ENCODE measurements around the gene ADAM17.

The ADAM17 gene

GRCh38 chr2:9474361-9475057 lies 81.1 kb downstream of the ADAM17 start, which contains the start of gene IAH1:
Gene IAH1 (plus strand): TSS chr2:9474551. CDS start chr2:9474567, 16 bp downstream.
- no peak for DNase-seq (ENCODE audit: low read depth, low spot score)
- H3K27ac ChIP-seq: peak within 1 kb of the TSS; percentile 80

- H3K27ac ChIP-seq: peak overlapping the region; percentile 80
- no peak for DNase-seq (ENCODE audit: low read depth, low spot score)
These were observed 81.7 kb downstream of the ADAM17 start for GRCh38 chr2:9473985-9474360.

- DNase-seq (ENCODE audit: low read depth, low spot score): no peak
- peak overlapping the region; percentile 80 for H3K27ac ChIP-seq
These were observed 82.2 kb downstream of the ADAM17 start for GRCh38 chr2:9473308-9473984.

GRCh38 chr2:9472511-9472910 lies 83.1 kb downstream of the ADAM17 start:
- DNase-seq (ENCODE audit: low read depth, low spot score): no peak
- H3K27ac ChIP-seq: no peak overlapping the region

GRCh38 chr2:9471206-9471605 lies 84.4 kb downstream of the ADAM17 start:
- DNase-seq (ENCODE audit: low read depth, low spot score): no peak
- H3K27ac ChIP-seq: no peak overlapping the region

GRCh38 chr2:9467687-9468086 lies 87.9 kb downstream of the ADAM17 start:
- DNase-seq (ENCODE audit: low read depth, low spot score): no peak
- H3K27ac ChIP-seq: no peak overlapping the region

- H3K27ac ChIP-seq: no peak overlapping the region
- no peak for DNase-seq (ENCODE audit: low read depth, low spot score)
These were observed 89.4 kb downstream of the ADAM17 start for GRCh38 chr2:9466147-9466683.

GRCh38 chr2:9465170-9465569 lies 90.5 kb downstream of the ADAM17 start:
- no peak overlapping the region for H3K27ac ChIP-seq
- DNase-seq (ENCODE audit: low read depth, low spot score): no peak

- no peak for DNase-seq (ENCODE audit: low read depth, low spot score)
- H3K27ac ChIP-seq: no peak overlapping the region
These were observed 92.0 kb downstream of the ADAM17 start for GRCh38 chr2:9463698-9464034.

- no peak overlapping the region for H3K27ac ChIP-seq
- DNase-seq (ENCODE audit: low read depth, low spot score): no peak
These were observed 92.5 kb downstream of the ADAM17 start for GRCh38 chr2:9462886-9463697.

GRCh38 chr2:9462313-9462712 lies 93.3 kb downstream of the ADAM17 start:
- no peak overlapping the region for H3K27ac ChIP-seq
- no peak for DNase-seq (ENCODE audit: low read depth, low spot score)

GRCh38 chr2:9461079-9461478 lies 94.6 kb downstream of the ADAM17 start:
- no peak overlapping the region for H3K27ac ChIP-seq
- no peak for DNase-seq (ENCODE audit: low read depth, low spot score)

GRCh38 chr2:9460441-9461017 lies 95.1 kb downstream of the ADAM17 start:
- no peak overlapping the region for H3K27ac ChIP-seq

GRCh38 chr2:9451231-9451630 lies 104.4 kb downstream of the ADAM17 start:
- DNase-seq (ENCODE audit: low read depth, low spot score): no peak
- no peak overlapping the region for H3K27ac ChIP-seq

More at GRCh38 chr2:9460441-9461017, 95.1 kb downstream of the ADAM17 start:
- no peak for DNase-seq (ENCODE audit: low read depth, low spot score)

- no peak overlapping the region for H3K27ac ChIP-seq
- no peak for DNase-seq (ENCODE audit: low read depth, low spot score)
These were observed 110.5 kb downstream of the ADAM17 start for GRCh38 chr2:9445089-9445488.

GRCh38 chr2:9443526-9443925 lies 112.1 kb downstream of the ADAM17 start:
- no peak overlapping the region for H3K27ac ChIP-seq
- DNase-seq (ENCODE audit: low read depth, low spot score): no peak

GRCh38 chr2:9441556-9441955 lies 114.1 kb downstream of the ADAM17 start:
- H3K27ac ChIP-seq: no peak overlapping the region
- DNase-seq (ENCODE audit: low read depth, low spot score): no peak

GRCh38 chr2:9440058-9440727 lies 115.4 kb downstream of the ADAM17 start:
- DNase-seq (ENCODE audit: low read depth, low spot score): peak; percentile 40
- H3K27ac ChIP-seq: peak overlapping the region; percentile 11

GRCh38 chr2:9439536-9439935 lies 116.1 kb downstream of the ADAM17 start:
- no peak for DNase-seq (ENCODE audit: low read depth, low spot score)
- peak overlapping the region; percentile 11 for H3K27ac ChIP-seq
